ENCODE data around the gene STX16.

DNA sequence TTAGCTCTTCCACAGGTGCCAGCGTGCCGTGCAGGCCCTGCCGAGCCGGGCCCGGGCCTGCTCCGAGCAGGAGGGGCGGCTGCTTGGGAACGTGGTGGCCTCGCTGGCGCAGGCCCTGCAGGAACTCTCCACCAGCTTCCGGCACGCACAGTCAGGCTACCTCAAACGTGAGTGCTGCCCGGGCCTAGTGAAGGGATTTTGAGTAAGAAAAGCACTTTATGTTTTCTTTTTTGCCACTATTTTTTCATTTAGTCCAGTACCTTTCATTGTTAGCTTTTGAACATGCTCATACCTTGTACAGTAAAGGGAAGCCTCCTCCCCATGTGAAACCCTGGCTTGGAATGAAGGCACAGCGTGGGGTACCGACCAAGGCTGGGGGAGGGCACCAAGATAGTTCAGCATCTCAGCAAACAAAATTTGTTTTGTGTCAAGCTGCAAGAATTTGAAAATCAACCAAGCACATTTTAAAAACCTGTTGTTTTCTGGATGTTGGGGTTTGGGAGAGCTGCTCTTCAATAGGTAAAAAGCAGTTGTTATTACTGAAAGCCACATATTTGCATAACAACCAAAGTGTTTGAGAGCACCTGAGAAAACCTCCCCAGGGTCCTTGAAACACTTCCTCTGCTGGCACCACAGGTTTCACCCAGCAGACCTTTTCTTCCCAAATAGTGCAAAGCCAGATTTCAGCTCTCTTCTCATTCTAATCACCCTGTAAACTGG lies 18.4 kb downstream of the STX16 start:
- TF ChIP-seq CSDE1 (IDR thresholded peaks at IDR 0.05) (no peak), SAP30 (IDR thresholded peaks at IDR 0.05; ENCODE audit: borderline replicate concordance, insufficient read depth, low read depth, low read length, poor library complexity, severe bottlenecking) (no peak), RFX5 (IDR thresholded peaks at IDR 0.05; ENCODE audit: low read depth, low read length) (no peak), NRF1 (conservative IDR thresholded peaks at IDR 0.05 in 1 of 2, IDR thresholded peaks at IDR 0.05 in 1 of 2) (no peak), HEY1 (CRISPR knock-in tag; IDR thresholded peaks at IDR 0.05; ENCODE audit: borderline replicate concordance) (no peak), NBN (IDR thresholded peaks at IDR 0.05; ENCODE audit: low read depth) (no peak), ZNF175 (CRISPR knock-in tag; IDR thresholded peaks at IDR 0.05; ENCODE audit: low read depth) (no peak), POLR2AphosphoS5 (IDR thresholded peaks at IDR 0.05; ENCODE audit: control insufficient read depth, insufficient read depth, low read depth, low read length) (no peak), SMARCC2 (IDR thresholded peaks at IDR 0.05; ENCODE audit: low read depth) (no peak), TOE1 (IDR thresholded peaks at IDR 0.05; ENCODE audit: borderline replicate concordance) (no peak), TOE1 (CRISPR knock-in tag; IDR thresholded peaks at IDR 0.05; ENCODE audit: borderline replicate concordance, low read depth) (no peak), ZNF224 (CRISPR knock-in tag; IDR thresholded peaks at IDR 0.05) (no peak), SMC3 (conservative IDR thresholded peaks at IDR 0.05; ENCODE audit: insufficient read depth, low read depth, low read length) (no peak), EP300 (IDR thresholded peaks at IDR 0.05; ENCODE audit: low read length) (no peak)
- TF ChIP-seq, protein P1, sequence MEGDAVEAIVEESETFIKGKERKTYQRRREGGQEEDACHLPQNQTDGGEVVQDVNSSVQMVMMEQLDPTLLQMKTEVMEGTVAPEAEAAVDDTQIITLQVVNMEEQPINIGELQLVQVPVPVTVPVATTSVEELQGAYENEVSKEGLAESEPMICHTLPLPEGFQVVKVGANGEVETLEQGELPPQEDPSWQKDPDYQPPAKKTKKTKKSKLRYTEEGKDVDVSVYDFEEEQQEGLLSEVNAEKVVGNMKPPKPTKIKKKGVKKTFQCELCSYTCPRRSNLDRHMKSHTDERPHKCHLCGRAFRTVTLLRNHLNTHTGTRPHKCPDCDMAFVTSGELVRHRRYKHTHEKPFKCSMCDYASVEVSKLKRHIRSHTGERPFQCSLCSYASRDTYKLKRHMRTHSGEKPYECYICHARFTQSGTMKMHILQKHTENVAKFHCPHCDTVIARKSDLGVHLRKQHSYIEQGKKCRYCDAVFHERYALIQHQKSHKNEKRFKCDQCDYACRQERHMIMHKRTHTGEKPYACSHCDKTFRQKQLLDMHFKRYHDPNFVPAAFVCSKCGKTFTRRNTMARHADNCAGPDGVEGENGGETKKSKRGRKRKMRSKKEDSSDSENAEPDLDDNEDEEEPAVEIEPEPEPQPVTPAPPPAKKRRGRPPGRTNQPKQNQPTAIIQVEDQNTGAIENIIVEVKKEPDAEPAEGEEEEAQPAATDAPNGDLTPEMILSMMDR (IDR thresholded peaks at IDR 0.05 in 2 of 3, conservative IDR thresholded peaks at IDR 0.05 in 1 of 3; ENCODE audit: insufficient read depth in 2 of 3, low read depth in 1 of 3, low read length in 3 of 3), result no peak
